IMR-90 (cell line): ENCODE measurements around the gene ANK2. TPM values are rescaled to one million over a fixed set of nuclear protein-coding genes. Genes with fewer than 3 reads are reported as not detected.

Experiments
- ATAC-seq: fragments of 200-7000 bp; cut with Tn5 transposase; 2 replicates; pipeline ENCODE4 v1.9.1; 2020; ENCODE audit warnings: low read depth, mild to moderate bottlenecking, moderate library complexity
- BruUV-seq: library from RNA; stranded (reverse); fragments of 400-500 nt; replicated peaks from 2 replicates; lab custom pipeline; 2021; lab: Mats Ljungman, UMichigan
- CTCF ChIA-PET: fragments of 300-600 bp; formaldehyde crosslinking; extraction: SDS; loops from one replicate; lab custom pipeline; 2021; ENCODE audit warnings: antibody characterized with exemption; lab: Yijun Ruan, JAX
- POLR2A ChIA-PET: fragments of 300-600 bp; sonication (Branson Sonifier 250); formaldehyde crosslinking; loops from one replicate; lab custom pipeline; 2022; ENCODE audit warnings: antibody characterized with exemption; ENCODE audit not compliant: unreplicated experiment; lab: Charles Lee
- DNase-seq: peaks from one replicate; pipeline ENCODE4 v3.0.0; 2013
- H2AFZ ChIP-seq: replicated peaks from 2 replicates; pipeline ENCODE3; 2013; ENCODE audit warnings: low read length, mild to moderate bottlenecking; ENCODE audit not compliant: poor library complexity
- H2AK5ac ChIP-seq: 2 replicates; pipeline ENCODE4 v1.6.1; 2013; ENCODE audit warnings: low read depth, low read length, inconsistent platforms
- H2AK9ac ChIP-seq: replicated peaks from 2 replicates; pipeline ENCODE3; 2013; ENCODE audit warnings: mild to moderate bottlenecking, low read depth, low read length, moderate library complexity; ENCODE audit not compliant: poor library complexity
- H2BK120ac ChIP-seq: 2 replicates; pipeline ENCODE4 v1.6.1; 2013; ENCODE audit warnings: low read depth, low read length, inconsistent platforms
- H2BK15ac ChIP-seq: 3 replicates; pipeline ENCODE4 v1.6.1; 2013; ENCODE audit warnings: low read depth, low read length, inconsistent platforms
- H2BK20ac ChIP-seq: 2 replicates; pipeline ENCODE4 v1.6.1; 2013; ENCODE audit warnings: low read depth, mild to moderate bottlenecking, inconsistent platforms, low read length, moderate library complexity
- H2BK5ac ChIP-seq: 2 replicates; pipeline ENCODE4 v1.6.1; 2013; ENCODE audit warnings: mild to moderate bottlenecking, low read depth, low read length, inconsistent platforms; ENCODE audit not compliant: poor library complexity, severe bottlenecking
- H3K14ac ChIP-seq: replicated peaks from 2 replicates; pipeline ENCODE4 v1.6.1; 2013; ENCODE audit warnings: low read depth, low read length, inconsistent platforms
- H3K18ac ChIP-seq: 2 replicates; pipeline ENCODE4 v1.6.1; 2013; ENCODE audit warnings: low read depth, low read length, control low read depth
- H3K23ac ChIP-seq: 2 replicates; pipeline ENCODE4 v1.6.1; 2013; ENCODE audit warnings: low read depth, low read length, inconsistent platforms
- H3K27ac ChIP-seq: 2 replicates; pipeline ENCODE4 v1.5.1; 2013; ENCODE audit warnings: mild to moderate bottlenecking, control low read depth, low read length; ENCODE audit not compliant: insufficient read depth
- H3K27me3 ChIP-seq: 2 replicates; pipeline ENCODE4 v1.6.1; 2013; ENCODE audit warnings: low read length; ENCODE audit not compliant: control insufficient read depth, insufficient read depth
- H3K36me3 ChIP-seq: 2 replicates; pipeline ENCODE4 v1.6.1; 2013; ENCODE audit warnings: low read length, mixed read lengths; ENCODE audit not compliant: control insufficient read depth, insufficient read depth
- H3K4ac ChIP-seq: 2 replicates; pipeline ENCODE4 v1.6.1; 2013; ENCODE audit warnings: low read depth, low read length, inconsistent platforms
- H3K4me1 ChIP-seq: 2 replicates; pipeline ENCODE4 v1.6.1; 2013; ENCODE audit warnings: low read length, mixed read lengths; ENCODE audit not compliant: control insufficient read depth, insufficient read depth
- H3K4me2 ChIP-seq: 2 replicates; pipeline ENCODE4 v1.6.1; 2013; ENCODE audit warnings: low read depth, mild to moderate bottlenecking, control low read depth, low read length, moderate library complexity
- H3K4me3 ChIP-seq: 2 replicates; pipeline ENCODE4 v1.5.1; 2013; ENCODE audit warnings: low read depth, mild to moderate bottlenecking, control low read depth, low read length, moderate library complexity; ENCODE audit not compliant: insufficient read depth
- H3K56ac ChIP-seq: 2 replicates; pipeline ENCODE4 v1.6.1; 2013; ENCODE audit warnings: low read length, inconsistent platforms; ENCODE audit not compliant: insufficient read depth; ENCODE audit errors: extremely low read depth
- H3K79me1 ChIP-seq, 2 experiments: 2 replicates each; pipeline ENCODE4 v1.6.1; 2013; ENCODE audit warnings: low read length in 2 of 2, inconsistent platforms in 1 of 2, low read depth in 1 of 2
- H3K9ac ChIP-seq: 2 replicates; pipeline ENCODE4 v1.6.1; 2013; ENCODE audit warnings: low read depth, low read length, control low read depth
- H3K9me1 ChIP-seq: 2 replicates; pipeline ENCODE4 v1.6.1; 2013; ENCODE audit warnings: low read length, inconsistent platforms; ENCODE audit not compliant: insufficient read depth
- H3K9me3 ChIP-seq: 2 replicates; pipeline ENCODE4 v1.6.1; 2013; ENCODE audit warnings: low read length; ENCODE audit not compliant: control insufficient read depth, insufficient read depth
- H4K20me1 ChIP-seq: 2 replicates; pipeline ENCODE4 v1.6.1; 2013; ENCODE audit warnings: low read length, inconsistent platforms; ENCODE audit not compliant: insufficient read depth
- H4K5ac ChIP-seq: 2 replicates; pipeline ENCODE4 v1.6.1; 2013; ENCODE audit warnings: mild to moderate bottlenecking, low read depth, low read length, control low read depth
- H4K8ac ChIP-seq, 2 experiments: 2 replicates each; pipeline ENCODE4 v1.6.1; 2013; ENCODE audit warnings: low read depth in 2 of 2, low read length in 2 of 2, control low read depth in 1 of 2, inconsistent platforms in 1 of 2
- H4K91ac ChIP-seq: 2 replicates; pipeline ENCODE4 v1.6.1; 2013; ENCODE audit warnings: low read depth, low read length, inconsistent platforms; ENCODE audit not compliant: insufficient read depth
- BHLHE40 ChIP-seq: fragments of 150-350 bp; IDR thresholded peaks from 2 replicates; pipeline ENCODE4 v1.6.1; 2016; ENCODE audit warnings: mild to moderate bottlenecking, low read depth, low read length
- CEBPB ChIP-seq: IDR thresholded peaks from 2 replicates; pipeline ENCODE4 v1.6.1; 2012; ENCODE audit warnings: low read depth, low read length, improper control_type of control experiment
- ELK1 ChIP-seq: fragments of 150-350 bp; IDR thresholded peaks from 2 replicates; pipeline ENCODE4 v1.6.1; 2016; ENCODE audit warnings: low read depth, mild to moderate bottlenecking, low read length, moderate library complexity, borderline replicate concordance
- FOS ChIP-seq: fragments of 150-350 bp; IDR thresholded peaks from 2 replicates; pipeline ENCODE4 v1.6.1; 2016; ENCODE audit warnings: low read depth, low read length
- MAFK ChIP-seq: IDR thresholded peaks from 2 replicates; pipeline ENCODE4 v1.6.1; 2012; ENCODE audit warnings: low read depth, low read length, improper control_type of control experiment
- MAZ ChIP-seq: IDR thresholded peaks from 2 replicates; pipeline ENCODE4 v1.6.1; 2012; ENCODE audit warnings: low read depth, mild to moderate bottlenecking, low read length, improper control_type of control experiment, moderate library complexity, borderline replicate concordance
- MXI1 ChIP-seq: IDR thresholded peaks from 2 replicates; pipeline ENCODE4 v1.6.1; 2012; ENCODE audit warnings: low read depth, mild to moderate bottlenecking, low read length, moderate library complexity, borderline replicate concordance
- NFE2L2 ChIP-seq: fragments of 150-350 bp; IDR thresholded peaks from 2 replicates; pipeline ENCODE4 v1.6.1; 2016; ENCODE audit warnings: low read depth, mild to moderate bottlenecking, low read length
- POLR2A ChIP-seq: IDR thresholded peaks from 2 replicates; pipeline ENCODE4 v1.6.1; 2012; ENCODE audit warnings: mild to moderate bottlenecking, low read depth, low read length
- RAD21 ChIP-seq: IDR thresholded peaks from 2 replicates; pipeline ENCODE4 v1.6.1; 2012; ENCODE audit warnings: low read length, improper control_type of control experiment
- RFX5 ChIP-seq: IDR thresholded peaks from 2 replicates; pipeline ENCODE4 v1.8.0; 2012; ENCODE audit warnings: low read depth, mild to moderate bottlenecking, low read length, moderate library complexity
- SMC3 ChIP-seq: fragments of 150-350 bp; IDR thresholded peaks from 2 replicates; pipeline ENCODE4 v1.6.1; 2016; ENCODE audit warnings: low read depth, mild to moderate bottlenecking, antibody characterized with exemption, low read length, moderate library complexity
- USF2 ChIP-seq: fragments of 150-350 bp; IDR thresholded peaks from 2 replicates; pipeline ENCODE4 v1.6.1; 2017; ENCODE audit warnings: mild to moderate bottlenecking, antibody characterized with exemption, low read length, low read depth
- WGBS, 2 experiments: methylation state at CpG; one replicate each; pipeline versions ENCODE4 v1.1.5 to v1.1.7; 2013; ENCODE audit warnings: missing lambda C conversion rate in 2 of 2; ENCODE audit not compliant: insufficient read length in 1 of 2; ENCODE audit errors: extremely low coverage in 2 of 2; 5-methylcytosine and 5-hydroxymethylcytosine counted together
- dilution Hi-C: fragments of 300-500 bp; cut with HindIII; formaldehyde crosslinking; loops from one replicate; pipeline ENCODE4 v1.14.3; 2018; ENCODE audit warnings: low sequenced_read_pairs; ENCODE audit not compliant: unreplicated experiment
- in situ Hi-C: fragments of 300-500 bp; cut with MboI; formaldehyde crosslinking; loops from 3 replicates; pipeline ENCODE4 v1.14.3; 2019; ENCODE audit warnings: low sequenced_read_pairs, inconsistent platforms, mixed read lengths
- intact Hi-C: fragments of 100-400 bp; cut with micrococcal nuclease; formaldehyde crosslinking; loops from 2 replicates; pipeline ENCODE4 v1.10.0; 2022
- polyA plus RNA-seq, 3 experiments: library from polyadenylated mRNA; depleted of rRNA; stranded (reverse); fragments of >200 nt; gene quantifications; 2 replicates each; pipeline ENCODE4 v1.2.3, GENCODE V29; 2012; ENCODE audit warnings: low replicate concordance in 1 of 3
- total RNA-seq: library from RNA; depleted of rRNA; stranded (reverse); fragments of >200 nt; gene quantifications from 2 replicates; pipeline ENCODE4 v1.2.3, GENCODE V29; 2012
- TF ChIP-seq, protein P1 (sequence below): conservative IDR thresholded peaks from 2 replicates; pipeline ENCODE4 v1.5.1; 2012; ENCODE audit warnings: mild to moderate bottlenecking, low read depth, low read length, improper control_type of control experiment

Gene ANK2
- total and polyA plus RNA-seq, 2 of the 4 experiments (the other 2 are of a cell fraction) = 0.82 to 6.6 TPM

GRCh38 chr4:113222471-113222870 is 173.0 kb downstream of the ANK2 start:
- ATAC-seq (peak; percentile 86), DNase-seq (peak; percentile 38)
- Histone ChIP-seq H4K20me1 (no peaks in the 10 kb centered on the region), H3K4ac (peak overlapping the region; percentile 61; the same call in 1 of the 2 replicates), H2BK5ac (peak overlapping the region; percentile 79), H4K8ac (peak overlapping the region in 1 of 2 experiments; percentile 74; a peak in 2 of 4 replicates), H3K23ac (no peak overlapping the region), H3K79me1 (no peaks in the 10 kb centered on the region), H3K27ac (peak overlapping the region; percentile 49; the same call in 1 of the 2 replicates), H2AK9ac (no peak overlapping the region), H3K9ac (no peak overlapping the region), H2AK5ac (no peak overlapping the region), H3K14ac (no peak overlapping the region), H3K56ac (no peak overlapping the region), H3K36me3 (no peaks in the 10 kb centered on the region), H3K27me3 (no peaks in the 10 kb centered on the region), H2BK20ac (no peak overlapping the region), H3K9me3 (no peaks in the 10 kb centered on the region), H3K4me1 (peaks cover 4% of the 10 kb centered on the region; the same call in 1 of the 2 replicates), H2BK15ac (peak overlapping the region; percentile 82; the same call in 1 of the 3 replicates), H3K4me3 (no peak overlapping the region), H4K91ac (peak overlapping the region; percentile 63; the same call in 1 of the 2 replicates), H3K4me2 (peak overlapping the region; percentile 54; the same call in 1 of the 2 replicates), H2BK120ac (peak overlapping the region; percentile 51; the same call in 1 of the 2 replicates), H2AFZ (no peak overlapping the region), H4K5ac (no peak overlapping the region; the same call in 1 of the 2 replicates), H3K18ac (no peak overlapping the region), H3K9me1 (no peaks in the 10 kb centered on the region)
- dilution Hi-C loops = no loop called here
- TF ChIP-seq, protein P1, sequence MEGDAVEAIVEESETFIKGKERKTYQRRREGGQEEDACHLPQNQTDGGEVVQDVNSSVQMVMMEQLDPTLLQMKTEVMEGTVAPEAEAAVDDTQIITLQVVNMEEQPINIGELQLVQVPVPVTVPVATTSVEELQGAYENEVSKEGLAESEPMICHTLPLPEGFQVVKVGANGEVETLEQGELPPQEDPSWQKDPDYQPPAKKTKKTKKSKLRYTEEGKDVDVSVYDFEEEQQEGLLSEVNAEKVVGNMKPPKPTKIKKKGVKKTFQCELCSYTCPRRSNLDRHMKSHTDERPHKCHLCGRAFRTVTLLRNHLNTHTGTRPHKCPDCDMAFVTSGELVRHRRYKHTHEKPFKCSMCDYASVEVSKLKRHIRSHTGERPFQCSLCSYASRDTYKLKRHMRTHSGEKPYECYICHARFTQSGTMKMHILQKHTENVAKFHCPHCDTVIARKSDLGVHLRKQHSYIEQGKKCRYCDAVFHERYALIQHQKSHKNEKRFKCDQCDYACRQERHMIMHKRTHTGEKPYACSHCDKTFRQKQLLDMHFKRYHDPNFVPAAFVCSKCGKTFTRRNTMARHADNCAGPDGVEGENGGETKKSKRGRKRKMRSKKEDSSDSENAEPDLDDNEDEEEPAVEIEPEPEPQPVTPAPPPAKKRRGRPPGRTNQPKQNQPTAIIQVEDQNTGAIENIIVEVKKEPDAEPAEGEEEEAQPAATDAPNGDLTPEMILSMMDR = no peak; the same call in 1 of the 2 replicates
- no peak for TF ChIP-seq POLR2A
- no peak for TF ChIP-seq MXI1
- no peak for TF ChIP-seq RAD21
- TF ChIP-seq RFX5 = no peak
- TF ChIP-seq ELK1 = no peak
- TF ChIP-seq BHLHE40 = no peak
- no peak for TF ChIP-seq USF2
- no peak for TF ChIP-seq MAFK
- no peak for TF ChIP-seq SMC3
- TF ChIP-seq NFE2L2 = no peak
- TF ChIP-seq CEBPB = no peak
- no peak for TF ChIP-seq MAZ
- TF ChIP-seq FOS = no peak
- intact Hi-C loops = no loop called here
- no CpG with 5 or more reads among the region's 2 CpGs for WGBS, 2 experiments
- in situ Hi-C loops = no loop called here
- POLR2A ChIA-PET = no interaction called here
- no TSS peak for BruUV-seq
- CTCF ChIA-PET = interaction anchor here (0.7 kb wide), 3 partner anchors 70 to 671 kb away, joined by 3 to 4 read pairs (median 3); no protein-coding TSS in a partner anchor
